Measurements from ENCODE around the gene PPFIA1. TPM values are rescaled to one million over a fixed set of nuclear protein-coding genes. Genes with fewer than 3 reads are reported as not detected.
A peak's percentile ranks its signal among the peaks of the same experiment; 100 is the strongest.

Gene PPFIA1
- total RNA-seq, 1 donor from 2014 or later = 54.2 TPM

GRCh38 chr11:70331901-70332300, 61.4 kb downstream of the PPFIA1 start:
- Mint-ChIP-seq H3K4me1 (peaks cover 5% of the 10 kb centered on the region), H3K27me3 (no peaks in the 10 kb centered on the region), H3K27ac (no peak overlapping the region), H3K4me3 (no peak overlapping the region), H3K36me3 (ENCODE audit: low read depth) (peaks cover 65% of the 10 kb centered on the region), H3K9me3 (no peaks in the 10 kb centered on the region)
- DNase-seq = no peak
- intact Hi-C loops (cut with micrococcal nuclease) = no loop called here

- Mint-ChIP-seq H3K4me3 (no peak overlapping the region), H3K27ac (no peak overlapping the region), H3K27me3 (no peaks in the 10 kb centered on the region), H3K9me3 (no peaks in the 10 kb centered on the region), H3K4me1 (peaks cover 4% of the 10 kb centered on the region), H3K36me3 (ENCODE audit: low read depth) (peaks cover 66% of the 10 kb centered on the region)
- intact Hi-C loops (cut with micrococcal nuclease) = no loop called here
- no peak for DNase-seq
Measured at GRCh38 chr11:70332567-70332966, 62.1 kb downstream of the PPFIA1 start.

DNA sequence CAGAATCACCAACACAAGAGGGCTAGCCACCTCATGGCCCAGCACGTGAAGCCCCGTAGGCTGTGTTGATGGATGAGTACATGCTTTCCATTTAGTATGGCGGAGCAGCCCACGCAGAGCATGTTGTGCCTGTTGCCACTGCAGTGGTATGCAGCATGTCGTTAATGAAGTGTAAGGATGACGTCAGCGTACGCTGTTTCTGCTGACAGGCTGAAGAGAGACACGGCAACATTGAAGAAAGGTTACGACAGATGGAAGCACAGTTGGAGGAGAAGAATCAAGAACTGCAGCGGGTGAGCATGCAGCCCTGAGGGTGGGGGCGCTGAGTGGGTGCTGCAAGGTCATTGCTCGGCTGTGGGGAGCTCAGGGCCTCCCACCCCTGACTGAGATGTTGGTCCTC, 62.8 kb downstream of the PPFIA1 start:
- intact Hi-C loops (cut with micrococcal nuclease) = no loop called here
- no peak for DNase-seq
- no peak overlapping the region for H3K4me3 Mint-ChIP-seq
- no peaks in the 10 kb centered on the region for H3K9me3 Mint-ChIP-seq
- peaks cover 64% of the 10 kb centered on the region for H3K36me3 Mint-ChIP-seq (ENCODE audit: low read depth)
- peaks cover 2% of the 10 kb centered on the region for H3K4me1 Mint-ChIP-seq
- H3K27ac Mint-ChIP-seq = no peak overlapping the region
- no peaks in the 10 kb centered on the region for H3K27me3 Mint-ChIP-seq

- DNase-seq = no peak
- Mint-ChIP-seq H3K27ac (no peak overlapping the region), H3K9me3 (no peaks in the 10 kb centered on the region), H3K4me1 (peaks cover 2% of the 10 kb centered on the region), H3K4me3 (no peak overlapping the region), H3K27me3 (no peaks in the 10 kb centered on the region), H3K36me3 (ENCODE audit: low read depth) (peaks cover 61% of the 10 kb centered on the region)
- intact Hi-C loops (cut with micrococcal nuclease) = no loop called here
Measured at GRCh38 chr11:70334351-70334995, 64.0 kb downstream of the PPFIA1 start.

GRCh38 chr11:70335511-70335910, 65.0 kb downstream of the PPFIA1 start:
- intact Hi-C loops (cut with micrococcal nuclease) = no loop called here
- Mint-ChIP-seq H3K9me3 (no peaks in the 10 kb centered on the region), H3K27me3 (no peaks in the 10 kb centered on the region), H3K27ac (no peak overlapping the region), H3K36me3 (ENCODE audit: low read depth) (peaks cover 54% of the 10 kb centered on the region), H3K4me3 (no peak overlapping the region), H3K4me1 (peaks cover 2% of the 10 kb centered on the region)
- no peak for DNase-seq

DNA sequence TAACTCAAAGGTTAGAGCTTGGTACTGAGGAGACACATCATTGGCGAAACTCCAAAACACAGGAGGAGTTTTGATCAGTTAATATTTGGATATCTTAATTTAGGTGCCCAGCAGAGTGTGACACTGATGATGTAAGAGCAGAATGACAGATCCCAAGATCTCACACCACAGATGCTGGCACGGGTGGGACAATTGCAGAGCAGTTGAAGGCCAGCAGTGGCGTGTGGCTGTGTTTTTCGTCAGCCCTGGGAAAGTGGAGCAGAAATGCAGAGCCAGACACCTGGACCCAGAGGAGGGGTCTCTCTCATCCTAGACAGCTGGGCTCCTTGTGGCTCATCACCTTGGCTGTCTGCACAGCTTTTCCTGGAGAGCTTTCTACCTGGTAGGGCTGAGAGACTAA, 68.1 kb downstream of the PPFIA1 start:
- Mint-ChIP-seq H3K36me3 (ENCODE audit: low read depth) (peaks cover 53% of the 10 kb centered on the region), H3K4me1 (peaks cover 2% of the 10 kb centered on the region), H3K27ac (no peak overlapping the region), H3K4me3 (no peak overlapping the region), H3K9me3 (no peaks in the 10 kb centered on the region), H3K27me3 (no peaks in the 10 kb centered on the region)
- intact Hi-C loops (cut with micrococcal nuclease) = no loop called here
- no peak for DNase-seq

DNA sequence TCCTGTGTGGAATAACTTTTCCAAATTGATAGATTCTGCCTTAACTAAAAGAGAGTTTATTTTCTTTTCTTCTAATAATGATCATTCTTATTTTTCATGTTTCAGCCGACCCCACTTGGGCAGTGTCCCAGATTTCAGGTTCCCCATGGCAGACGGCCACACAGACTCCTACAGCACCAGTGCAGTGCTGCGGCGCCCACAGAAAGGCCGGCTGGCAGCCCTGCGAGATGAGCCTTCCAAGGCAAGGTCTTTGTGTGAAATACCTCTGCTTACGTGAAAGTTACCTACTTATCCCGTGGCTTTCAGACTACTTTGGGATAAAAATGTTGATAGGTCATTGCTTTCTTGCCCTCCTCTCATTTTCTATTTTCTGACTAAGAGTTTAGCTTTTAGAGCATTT, 68.6 kb downstream of the PPFIA1 start:
- DNase-seq = no peak
- Mint-ChIP-seq H3K4me3 (no peak overlapping the region), H3K36me3 (ENCODE audit: low read depth) (peaks cover 50% of the 10 kb centered on the region), H3K4me1 (peaks cover under 1% of the 10 kb centered on the region), H3K9me3 (no peaks in the 10 kb centered on the region), H3K27ac (no peak overlapping the region), H3K27me3 (no peaks in the 10 kb centered on the region)
- intact Hi-C loops (cut with micrococcal nuclease) = no loop called here

DNA sequence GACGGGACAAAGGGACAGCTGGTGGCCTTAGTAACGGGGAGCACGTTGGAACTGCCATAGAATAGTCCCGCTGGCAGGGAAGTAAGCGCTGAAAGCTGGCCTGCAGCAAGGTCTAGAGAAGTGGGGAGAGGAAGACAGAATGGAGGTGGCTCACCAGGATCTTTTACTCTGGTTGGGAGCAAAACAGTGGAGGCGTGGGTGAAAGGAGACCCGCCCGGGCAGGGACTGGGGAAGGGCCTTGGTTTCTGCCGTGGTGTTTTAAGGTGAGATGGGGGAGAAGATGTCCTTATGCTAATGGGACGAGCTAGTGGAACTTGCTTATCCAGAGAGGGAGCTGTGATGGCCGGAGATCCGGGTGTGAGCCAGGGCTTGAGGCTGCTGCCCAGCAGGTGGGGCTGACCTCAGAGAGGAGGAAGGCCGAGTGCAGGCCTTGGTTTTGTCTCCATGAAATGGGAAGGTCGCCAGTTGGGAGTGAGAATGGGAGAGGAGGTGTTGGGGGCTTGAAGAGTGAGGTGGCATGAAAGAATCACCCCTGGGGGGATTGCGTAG, 71.5 kb downstream of the PPFIA1 start:
- Mint-ChIP-seq H3K4me1 (no peaks in the 10 kb centered on the region), H3K27ac (peak overlapping the region; percentile 14), H3K27me3 (no peaks in the 10 kb centered on the region), H3K9me3 (no peaks in the 10 kb centered on the region), H3K36me3 (ENCODE audit: low read depth) (peaks cover 41% of the 10 kb centered on the region), H3K4me3 (no peak overlapping the region)
- no peak for DNase-seq
- intact Hi-C loops (cut with micrococcal nuclease) = no loop called here

DNA sequence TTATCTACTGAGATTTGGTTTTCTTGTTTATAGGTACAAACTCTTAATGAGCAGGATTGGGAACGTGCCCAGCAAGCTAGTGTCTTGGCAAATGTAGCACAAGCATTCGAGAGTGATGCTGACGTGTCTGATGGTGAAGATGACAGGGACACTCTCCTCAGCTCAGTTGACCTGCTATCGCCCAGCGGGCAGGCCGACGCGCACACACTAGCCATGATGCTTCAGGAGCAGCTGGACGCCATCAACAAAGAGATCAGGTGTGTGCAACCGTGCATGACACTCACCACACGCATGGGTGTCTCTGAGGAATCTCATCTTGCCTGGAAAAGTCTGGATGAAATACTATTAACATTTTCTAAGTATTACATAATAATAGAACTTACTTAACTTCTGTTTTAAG, 73.1 kb downstream of the PPFIA1 start:
- H3K9me3 Mint-ChIP-seq = no peaks in the 10 kb centered on the region
- no peaks in the 10 kb centered on the region for H3K27me3 Mint-ChIP-seq
- no peak overlapping the region for H3K4me3 Mint-ChIP-seq
- no peak for DNase-seq
- H3K27ac Mint-ChIP-seq = no peak overlapping the region
- H3K4me1 Mint-ChIP-seq = no peaks in the 10 kb centered on the region
- intact Hi-C loops (cut with micrococcal nuclease) = no loop called here
- H3K36me3 Mint-ChIP-seq (ENCODE audit: low read depth) = peaks cover 39% of the 10 kb centered on the region

- intact Hi-C loops (cut with micrococcal nuclease) = no loop called here
- no peaks in the 10 kb centered on the region for H3K27me3 Mint-ChIP-seq
- no peak for DNase-seq
- H3K36me3 Mint-ChIP-seq (ENCODE audit: low read depth) = peaks cover 40% of the 10 kb centered on the region
- H3K27ac Mint-ChIP-seq = no peak overlapping the region
- no peak overlapping the region for H3K4me3 Mint-ChIP-seq
- H3K4me1 Mint-ChIP-seq = no peaks in the 10 kb centered on the region
- H3K9me3 Mint-ChIP-seq = no peaks in the 10 kb centered on the region
Measured at GRCh38 chr11:70348191-70348590, 77.7 kb downstream of the PPFIA1 start.

- Mint-ChIP-seq H3K27me3 (no peaks in the 10 kb centered on the region), H3K36me3 (ENCODE audit: low read depth) (peaks cover 37% of the 10 kb centered on the region)
Measured at GRCh38 chr11:70348608-70349007, 78.1 kb downstream of the PPFIA1 start.

GRCh38 chr11:70351646-70352045, 81.2 kb downstream of the PPFIA1 start:
- H3K9me3 Mint-ChIP-seq = no peaks in the 10 kb centered on the region
- no peak overlapping the region for H3K27ac Mint-ChIP-seq
- intact Hi-C loops (cut with micrococcal nuclease) = no loop called here
- H3K4me3 Mint-ChIP-seq = no peak overlapping the region
- DNase-seq = no peak
- H3K27me3 Mint-ChIP-seq = no peaks in the 10 kb centered on the region
- peaks cover 50% of the 10 kb centered on the region for H3K36me3 Mint-ChIP-seq (ENCODE audit: low read depth)
- H3K4me1 Mint-ChIP-seq = no peaks in the 10 kb centered on the region

More at GRCh38 chr11:70348608-70349007, 78.1 kb downstream of the PPFIA1 start:
- no peaks in the 10 kb centered on the region for H3K9me3 Mint-ChIP-seq
- H3K4me1 Mint-ChIP-seq = no peaks in the 10 kb centered on the region
- intact Hi-C loops (cut with micrococcal nuclease) = no loop called here
- no peak overlapping the region for H3K27ac Mint-ChIP-seq
- H3K4me3 Mint-ChIP-seq = no peak overlapping the region
- DNase-seq = no peak

DNA sequence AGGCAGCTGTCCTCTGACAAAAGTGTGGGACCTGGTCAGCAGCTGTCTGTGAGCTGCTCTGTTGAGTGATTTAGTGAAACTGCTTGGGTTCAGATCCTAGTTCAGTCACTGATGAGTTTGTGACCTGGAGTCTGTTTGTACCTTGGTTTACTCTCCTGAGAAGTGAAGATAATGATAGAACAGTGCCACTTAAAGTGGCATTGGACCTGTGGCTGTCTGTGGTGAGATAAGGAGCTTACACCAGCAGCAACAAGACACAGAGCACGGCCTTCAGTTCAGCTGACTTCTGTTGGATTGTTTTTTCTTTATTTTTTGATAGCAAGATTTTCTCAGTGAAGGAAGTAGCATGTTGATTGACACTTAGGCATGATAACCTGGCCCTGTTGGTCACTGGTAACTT, 81.6 kb downstream of the PPFIA1 start:
- Mint-ChIP-seq H3K27ac (no peak overlapping the region), H3K36me3 (ENCODE audit: low read depth) (peaks cover 52% of the 10 kb centered on the region), H3K9me3 (no peaks in the 10 kb centered on the region), H3K4me1 (no peaks in the 10 kb centered on the region), H3K27me3 (no peaks in the 10 kb centered on the region), H3K4me3 (no peak overlapping the region)
- intact Hi-C loops (cut with micrococcal nuclease) = no loop called here
- no peak for DNase-seq

GRCh38 chr11:70352601-70353000, 82.1 kb downstream of the PPFIA1 start:
- H3K4me1 Mint-ChIP-seq = no peaks in the 10 kb centered on the region
- H3K36me3 Mint-ChIP-seq (ENCODE audit: low read depth) = peaks cover 50% of the 10 kb centered on the region

GRCh38 chr11:70353329-70353728, 82.8 kb downstream of the PPFIA1 start:
- H3K4me3 Mint-ChIP-seq = no peak overlapping the region
- H3K27ac Mint-ChIP-seq = no peak overlapping the region
- no peaks in the 10 kb centered on the region for H3K9me3 Mint-ChIP-seq
- H3K4me1 Mint-ChIP-seq = no peaks in the 10 kb centered on the region
- peaks cover 47% of the 10 kb centered on the region for H3K36me3 Mint-ChIP-seq (ENCODE audit: low read depth)
- H3K27me3 Mint-ChIP-seq = no peaks in the 10 kb centered on the region
- no peak for DNase-seq
- intact Hi-C loops (cut with micrococcal nuclease) = no loop called here

More at GRCh38 chr11:70352601-70353000, 82.1 kb downstream of the PPFIA1 start:
- no peaks in the 10 kb centered on the region for H3K27me3 Mint-ChIP-seq
- no peak for DNase-seq
- intact Hi-C loops (cut with micrococcal nuclease) = no loop called here
- H3K27ac Mint-ChIP-seq = no peak overlapping the region
- H3K9me3 Mint-ChIP-seq = no peaks in the 10 kb centered on the region
- H3K4me3 Mint-ChIP-seq = no peak overlapping the region

Measured in activated CD4-positive, alpha-beta T cell treated with anti-CD3 and anti-CD28 coated beads, Interleukin-2, amount 10 ng/mL, durations not matched to agents 24 days and 14 days (primary cell).